ENCODE results near the gene N4BP2L1.

Gene N4BP2L1

GRCh38 chr13:32427852-32428580 is at the start of gene N4BP2L1:
N4BP2L1 (minus strand) TSS chr13:32428130; CDS start chr13:32428082, 48 bp downstream.
- no peak for DNase-seq

DNA sequence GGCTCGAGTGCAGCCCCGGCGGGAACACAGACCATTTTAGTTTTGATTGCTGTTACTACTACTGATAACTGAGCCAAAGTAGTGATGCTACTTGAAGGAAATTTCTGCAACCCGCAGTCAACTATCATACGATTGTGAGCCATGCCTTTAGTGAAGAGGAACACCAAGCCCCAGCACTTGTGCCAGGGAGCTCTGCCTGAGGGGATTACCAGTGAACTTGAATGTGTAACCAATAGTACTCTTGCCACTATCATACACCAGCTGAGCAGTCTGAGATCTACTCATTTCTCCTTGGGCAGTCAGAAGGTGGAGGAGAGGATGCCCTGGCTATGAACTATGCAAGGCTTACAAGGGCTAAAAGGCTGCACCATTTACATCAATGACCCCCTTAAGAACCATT is 49.0 kb upstream of the N4BP2L1 start:
- DNase-seq: no peak

- no peak for DNase-seq
These were observed 48.2 kb upstream of the N4BP2L1 start for GRCh38 chr13:32476021-32476731.

- no peak for DNase-seq
These were observed 47.3 kb upstream of the N4BP2L1 start for GRCh38 chr13:32474999-32475792.

GRCh38 chr13:32473650-32474049 is 45.7 kb upstream of the N4BP2L1 start:
- no peak for DNase-seq

GRCh38 chr13:32472194-32472621 is 44.3 kb upstream of the N4BP2L1 start:
- DNase-seq: no peak

- no peak for DNase-seq
These were observed 43.4 kb upstream of the N4BP2L1 start for GRCh38 chr13:32471187-32471922.

- DNase-seq: no peak
These were observed 40.7 kb upstream of the N4BP2L1 start for GRCh38 chr13:32468502-32469142.

GRCh38 chr13:32456591-32456990 is 28.7 kb upstream of the N4BP2L1 start:
- no peak for DNase-seq

GRCh38 chr13:32455594-32455903 is 27.6 kb upstream of the N4BP2L1 start:
- DNase-seq: no peak

DNA sequence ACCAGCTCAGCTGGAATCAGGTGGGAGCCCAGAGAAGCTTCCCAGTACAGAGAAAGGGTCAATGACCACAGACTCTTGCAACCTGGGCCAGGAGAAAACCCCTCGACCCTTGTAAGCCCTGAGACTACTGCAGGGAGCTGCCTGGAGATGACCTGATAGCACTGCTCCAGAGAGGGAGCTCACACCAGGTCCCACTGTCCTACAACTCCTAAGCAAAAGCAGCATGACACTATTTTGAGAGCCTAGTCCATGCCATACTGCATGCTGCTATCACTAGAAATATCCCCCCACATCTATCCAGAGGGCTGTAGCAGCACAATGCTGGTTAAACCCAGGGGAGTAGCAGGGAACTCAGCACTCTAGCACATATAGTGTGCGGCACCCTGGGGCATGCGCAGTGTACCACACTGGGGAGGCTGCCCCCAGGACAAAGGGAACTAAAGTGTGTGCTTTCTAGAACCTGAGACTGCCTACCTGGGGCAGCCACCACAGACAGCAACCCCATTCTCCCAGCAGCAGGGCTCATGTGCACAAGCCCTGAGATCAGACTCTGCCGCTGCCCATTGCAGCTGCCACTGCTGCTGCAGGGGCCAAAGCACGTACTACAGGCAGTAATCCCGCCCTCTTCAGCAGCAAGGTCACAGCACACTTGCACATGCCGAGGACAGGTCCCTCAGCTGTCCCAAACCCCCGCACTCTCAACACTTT is 27.1 kb upstream of the N4BP2L1 start:
- no peak for DNase-seq

DNA sequence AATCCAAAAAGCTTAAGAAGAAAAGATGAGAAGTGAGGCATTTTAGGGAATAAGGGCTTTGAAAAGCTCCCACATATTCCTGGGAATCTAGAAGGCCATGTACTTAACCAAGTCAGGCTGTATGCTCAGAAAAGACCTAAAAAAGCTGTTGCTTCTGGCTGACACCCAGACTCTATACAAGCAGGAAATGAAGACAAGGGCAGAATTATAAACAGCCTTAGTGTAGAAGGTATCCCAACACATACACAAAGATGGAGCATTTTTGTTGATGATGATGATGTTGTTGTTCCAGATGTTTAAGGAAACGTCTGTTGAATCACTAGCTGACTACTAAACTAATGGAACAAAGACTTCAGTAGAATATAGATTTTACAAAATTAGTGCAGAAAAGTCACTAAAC is 26.1 kb upstream of the N4BP2L1 start:
- DNase-seq: no peak

GRCh38 chr13:32448972-32449371 is 21.0 kb upstream of the N4BP2L1 start:
- no peak for DNase-seq

DNA sequence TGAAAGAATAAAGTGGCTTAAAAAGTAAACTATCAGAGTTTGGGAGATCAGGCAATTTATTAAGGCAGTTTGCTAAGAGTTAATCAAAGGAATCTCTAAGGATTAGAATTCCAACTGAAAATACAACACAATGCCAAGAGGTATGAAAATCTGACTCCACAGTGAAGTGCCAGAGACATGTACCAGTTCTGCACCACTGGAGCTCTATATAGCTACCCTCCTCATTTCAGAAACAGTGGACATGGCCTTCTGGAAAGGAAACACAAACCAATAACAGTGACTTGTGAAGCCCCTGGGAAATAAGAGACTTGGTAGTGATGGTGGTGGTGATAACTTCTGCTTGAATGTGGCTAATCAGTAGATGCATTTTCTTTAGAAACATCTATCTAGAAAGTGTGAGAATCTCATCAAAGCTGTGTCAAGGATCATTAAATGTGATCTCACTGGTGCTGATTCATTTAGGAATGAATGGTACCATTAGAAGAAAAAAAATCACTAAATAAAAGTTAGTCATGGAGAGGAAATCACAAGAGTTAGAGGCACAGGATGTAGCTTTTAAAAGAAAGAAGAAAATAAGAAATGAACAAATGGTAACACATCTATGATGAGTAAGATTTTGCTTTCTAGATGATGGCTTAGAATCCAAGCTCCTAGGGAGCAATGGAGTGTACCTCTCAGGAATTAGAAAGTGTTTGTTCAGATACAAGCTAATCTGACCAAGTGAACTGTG is 20.1 kb upstream of the N4BP2L1 start:
- DNase-seq: no peak

DNA sequence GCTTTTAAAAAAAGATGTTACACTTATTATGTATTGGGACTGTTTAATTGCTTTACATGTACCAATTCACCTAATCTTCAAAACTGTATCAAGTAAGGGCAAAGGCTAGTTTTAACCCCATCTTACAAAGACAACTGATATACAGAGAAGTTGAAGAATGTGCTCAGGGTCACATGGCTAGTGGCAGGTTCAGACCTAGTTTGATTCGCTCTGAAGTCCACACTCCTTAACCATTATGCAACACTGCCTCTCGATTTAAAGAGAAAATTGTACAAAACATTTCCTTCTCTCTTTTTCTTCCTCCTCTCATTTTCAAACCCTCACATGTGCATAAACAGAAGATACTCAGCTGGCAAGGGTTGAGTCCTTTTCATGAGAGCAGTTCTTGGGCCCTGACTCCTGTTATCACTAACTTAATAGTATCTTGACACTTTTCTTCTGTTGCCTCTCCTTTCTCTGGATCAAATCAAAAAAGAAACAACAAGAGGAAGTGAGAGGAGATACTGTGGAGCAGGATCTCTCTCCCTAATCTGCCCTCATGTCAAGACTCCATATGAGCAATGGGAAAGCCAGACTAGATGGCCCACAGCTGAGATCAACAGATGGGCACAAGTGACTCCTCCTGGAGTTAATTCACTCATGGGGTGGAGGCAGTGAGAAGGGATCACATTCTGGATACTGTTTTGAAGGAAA is 19.0 kb upstream of the N4BP2L1 start:
- DNase-seq: no peak

DNA sequence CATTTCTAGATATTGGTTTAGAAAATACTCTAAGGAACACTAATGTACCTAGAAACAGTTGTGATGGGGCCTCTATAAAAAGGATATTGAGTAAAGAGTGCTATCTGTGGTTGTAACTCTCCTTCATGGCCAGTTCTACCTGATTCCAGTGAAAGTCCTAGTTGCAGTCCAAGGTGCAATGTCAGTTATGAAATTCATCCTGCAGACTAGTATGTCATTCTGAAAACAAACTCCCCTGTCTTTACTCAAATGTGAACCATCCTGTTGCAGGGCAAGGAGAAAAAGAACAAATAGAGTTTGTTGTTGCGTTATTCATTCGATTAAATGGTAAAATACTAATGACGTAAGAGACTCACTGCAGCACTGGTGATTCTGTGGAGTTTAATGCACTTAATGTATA is 18.3 kb upstream of the N4BP2L1 start:
- no peak for DNase-seq

DNA sequence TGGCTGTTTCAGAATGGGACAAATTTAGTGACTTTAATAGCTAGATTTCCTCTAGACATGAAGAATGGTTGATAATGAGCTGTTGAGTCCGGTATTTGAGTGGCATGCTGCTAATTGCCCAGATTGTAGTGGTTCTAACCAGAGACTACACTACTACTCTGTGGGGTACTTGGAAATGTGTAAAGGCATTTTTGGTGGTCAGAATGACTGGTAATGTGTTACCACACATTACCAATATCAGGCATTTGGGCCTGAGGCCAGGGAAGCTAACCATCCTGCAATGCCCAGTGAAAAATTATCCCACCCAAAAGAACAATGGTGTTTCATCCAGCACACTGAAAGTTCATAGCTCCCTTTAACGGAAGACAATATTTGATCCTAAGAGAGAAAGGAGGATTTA is 17.5 kb upstream of the N4BP2L1 start:
- no peak for DNase-seq

GRCh38 chr13:32443111-32443510 is 15.2 kb upstream of the N4BP2L1 start:
- DNase-seq: no peak

- no peak for DNase-seq
These were observed 10.9 kb upstream of the N4BP2L1 start for GRCh38 chr13:32438871-32439270.

- no peak for DNase-seq
These were observed 4.9 kb upstream of the N4BP2L1 start for GRCh38 chr13:32432856-32433255.

DNA sequence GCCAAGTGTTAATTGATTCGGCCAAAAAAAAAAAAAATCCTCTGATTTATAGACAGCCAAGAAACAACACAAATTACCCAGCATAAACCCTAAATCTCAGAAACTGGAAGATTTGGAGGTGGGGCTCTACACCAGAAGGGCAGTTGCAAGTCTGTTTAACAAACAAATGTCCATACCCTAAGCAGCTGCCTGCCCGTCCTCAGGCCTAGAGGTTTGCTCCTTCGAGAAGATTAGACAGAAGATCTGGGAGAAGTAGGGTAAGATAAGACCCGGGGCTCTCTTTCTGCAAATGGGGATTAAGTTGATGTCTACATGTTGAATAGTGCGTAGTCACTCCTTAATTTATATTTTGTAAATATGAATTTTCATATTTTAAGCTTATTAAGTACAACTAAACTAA is 3.4 kb upstream of the N4BP2L1 start:
- DNase-seq: no peak
